Thoracic aorta (tissue), 2 donors: ENCODE results near the gene CDH12. TPM values are rescaled to one million over a fixed set of nuclear protein-coding genes. Genes with fewer than 3 reads are reported as not detected.

Experiments
- ATAC-seq: fragments of 150-250 bp; one replicate; pipeline ENCODE4 v1.8.0; 2017; ENCODE audit warnings: low read depth; ENCODE audit not compliant: insufficient number of reproducible peaks, low FRiP score
- DNase-seq: peaks from one replicate; pipeline ENCODE4 v3.0.0-alpha.2; 2020; ENCODE audit warnings: low spot score
- H3K27ac ChIP-seq, 2 donors: fragments of 200-600 bp; sonication (generic); 1 replicate in 1 of 2; 2 replicates in 1 of 2; pipeline ENCODE4 v1.5.1; 2016; ENCODE audit warnings: mild to moderate bottlenecking in 2 of 2, moderate library complexity in 2 of 2
- H3K27me3 ChIP-seq: fragments of 200-600 bp; sonication (generic); replicated peaks from 2 replicates; pipeline ENCODE4 v1.6.0; 2016; ENCODE audit warnings: mild to moderate bottlenecking; ENCODE audit not compliant: insufficient read depth
- H3K36me3 ChIP-seq: fragments of 200-600 bp; sonication (generic); one replicate; pipeline ENCODE4 v1.5.1; 2016
- H3K4me1 ChIP-seq, 2 donors: fragments of 200-600 bp; sonication (generic); 1 replicate in 1 of 2; 2 replicates in 1 of 2; pipeline versions ENCODE4 v1.5.1 to v1.6.0; 2016; ENCODE audit warnings: low read depth in 2 of 2, mild to moderate bottlenecking in 1 of 2; ENCODE audit not compliant: control insufficient read depth in 1 of 2
- H3K4me3 ChIP-seq: fragments of 200-600 bp; sonication (generic); 2 replicates; pipeline ENCODE4 v1.5.1; 2016; ENCODE audit warnings: mild to moderate bottlenecking
- H3K9me3 ChIP-seq: fragments of 200-600 bp; sonication (generic); 2 replicates; pipeline ENCODE4 v1.5.1; 2016
- total RNA-seq, 2 donors: library from RNA; depleted of rRNA; stranded (reverse); fragments of >200 nt; gene quantifications; one replicate each; pipeline versions ENCODE4 v1.1.0 to v1.2.3, GENCODE V29; 2016
- TF ChIP-seq, protein P1 (sequence below): fragments of 200-600 bp; sonication (generic); IDR thresholded peaks from one replicate; pipeline ENCODE4 v1.5.1; 2019; ENCODE audit warnings: antibody characterized with exemption

Gene CDH12
- total RNA-seq, 2 donors from 2014 or later: not detected

DNA sequence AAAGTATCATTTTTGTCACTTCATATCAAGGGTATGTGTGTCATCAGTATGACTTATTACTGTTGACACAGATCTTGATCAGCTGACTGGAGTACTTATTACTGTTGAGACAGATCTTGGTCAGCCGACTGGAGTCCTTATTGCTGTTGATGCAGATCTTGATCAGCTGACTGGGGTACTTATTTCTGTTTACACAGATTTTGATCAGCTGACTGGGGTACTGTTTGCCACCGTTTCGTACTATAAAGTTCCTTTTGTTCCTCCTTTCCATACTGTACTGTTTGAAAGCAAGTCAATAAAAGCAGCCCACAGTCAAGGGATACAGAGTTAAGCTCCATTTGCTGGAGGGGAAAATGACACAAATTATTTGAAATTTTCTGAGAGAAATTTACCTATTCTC, 347.3 kb downstream of the CDH12 start:
- H3K4me3 ChIP-seq: no peak overlapping the region
- no peaks in the 10 kb centered on the region for H3K36me3 ChIP-seq
- DNase-seq (no peak), ATAC-seq (no peak)
- TF ChIP-seq, protein P1, sequence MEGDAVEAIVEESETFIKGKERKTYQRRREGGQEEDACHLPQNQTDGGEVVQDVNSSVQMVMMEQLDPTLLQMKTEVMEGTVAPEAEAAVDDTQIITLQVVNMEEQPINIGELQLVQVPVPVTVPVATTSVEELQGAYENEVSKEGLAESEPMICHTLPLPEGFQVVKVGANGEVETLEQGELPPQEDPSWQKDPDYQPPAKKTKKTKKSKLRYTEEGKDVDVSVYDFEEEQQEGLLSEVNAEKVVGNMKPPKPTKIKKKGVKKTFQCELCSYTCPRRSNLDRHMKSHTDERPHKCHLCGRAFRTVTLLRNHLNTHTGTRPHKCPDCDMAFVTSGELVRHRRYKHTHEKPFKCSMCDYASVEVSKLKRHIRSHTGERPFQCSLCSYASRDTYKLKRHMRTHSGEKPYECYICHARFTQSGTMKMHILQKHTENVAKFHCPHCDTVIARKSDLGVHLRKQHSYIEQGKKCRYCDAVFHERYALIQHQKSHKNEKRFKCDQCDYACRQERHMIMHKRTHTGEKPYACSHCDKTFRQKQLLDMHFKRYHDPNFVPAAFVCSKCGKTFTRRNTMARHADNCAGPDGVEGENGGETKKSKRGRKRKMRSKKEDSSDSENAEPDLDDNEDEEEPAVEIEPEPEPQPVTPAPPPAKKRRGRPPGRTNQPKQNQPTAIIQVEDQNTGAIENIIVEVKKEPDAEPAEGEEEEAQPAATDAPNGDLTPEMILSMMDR: no peak
- H3K4me1 ChIP-seq: no peaks in the 10 kb centered on the region
- no peaks in the 10 kb centered on the region for H3K9me3 ChIP-seq
- no peaks in the 10 kb centered on the region for H3K27me3 ChIP-seq
- no peak overlapping the region for H3K27ac ChIP-seq

GRCh38 chr5:22504411-22504810, 348.7 kb downstream of the CDH12 start:
- no peaks in the 10 kb centered on the region for H3K36me3 ChIP-seq
- no peaks in the 10 kb centered on the region for H3K27me3 ChIP-seq
- H3K4me1 ChIP-seq: no peaks in the 10 kb centered on the region
- H3K9me3 ChIP-seq: no peaks in the 10 kb centered on the region
- DNase-seq (no peak), ATAC-seq (no peak)
- H3K27ac ChIP-seq: no peak overlapping the region
- H3K4me3 ChIP-seq: no peak overlapping the region
- TF ChIP-seq, protein P1: no peak

DNA sequence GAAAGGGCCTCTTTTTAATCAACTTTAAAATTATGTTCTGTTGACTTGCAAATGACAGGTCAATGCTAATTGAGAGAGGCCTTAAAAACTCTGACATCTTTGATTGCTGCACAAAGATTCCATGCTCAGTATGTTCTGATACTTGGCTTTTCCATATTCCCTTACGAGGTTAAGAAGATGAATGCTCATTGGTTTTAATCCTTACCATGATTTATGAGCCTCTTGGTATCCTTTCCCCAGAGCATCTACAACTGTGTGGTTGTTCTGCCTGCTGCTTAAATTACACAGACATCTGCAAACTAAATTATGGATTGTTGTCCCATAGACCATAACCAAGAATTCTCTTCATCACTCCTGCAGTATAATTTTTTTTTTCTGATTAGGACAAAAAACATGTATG, 352.6 kb downstream of the CDH12 start:
- Histone ChIP-seq H3K9me3 (no peaks in the 10 kb centered on the region), H3K27ac (no peak overlapping the region), H3K4me1 (no peaks in the 10 kb centered on the region), H3K36me3 (no peaks in the 10 kb centered on the region), H3K4me3 (no peak overlapping the region), H3K27me3 (no peaks in the 10 kb centered on the region)
- DNase-seq (no peak), ATAC-seq (no peak)
- TF ChIP-seq, protein P1: no peak

GRCh38 chr5:22496666-22497065, 356.5 kb downstream of the CDH12 start:
- Histone ChIP-seq H3K4me3 (no peak overlapping the region), H3K9me3 (no peaks in the 10 kb centered on the region), H3K27ac (no peak overlapping the region), H3K27me3 (no peaks in the 10 kb centered on the region), H3K4me1 (no peaks in the 10 kb centered on the region), H3K36me3 (no peaks in the 10 kb centered on the region)
- ATAC-seq: no peak
- TF ChIP-seq, protein P1: no peak
- no peak for DNase-seq

GRCh38 chr5:22495016-22495720, 358.0 kb downstream of the CDH12 start:
- TF ChIP-seq, protein P1: no peak
- no peak for ATAC-seq
- Histone ChIP-seq H3K27ac (no peak overlapping the region), H3K4me3 (no peak overlapping the region), H3K36me3 (no peaks in the 10 kb centered on the region), H3K27me3 (no peaks in the 10 kb centered on the region), H3K4me1 (no peaks in the 10 kb centered on the region), H3K9me3 (no peaks in the 10 kb centered on the region)
- DNase-seq: no peak
